Prostate gland (tissue), 2 donors: ENCODE measurements around the gene KDELR1. TPM values are rescaled to one million over a fixed set of nuclear protein-coding genes. Genes with fewer than 3 reads are reported as not detected.
A peak's percentile ranks its signal among the peaks of the same experiment; 100 is the strongest.

Experiments
- DNase-seq: peaks from one replicate; pipeline ENCODE4 v3.0.0-alpha.2; 2019; ENCODE audit warnings: low spot score
- H3K27ac ChIP-seq, 2 donors: fragments of 200-600 bp; sonication (generic); 2 replicates each; pipeline ENCODE4 v1.5.1; 2017 to 2019
- H3K27me3 ChIP-seq: fragments of 200-600 bp; sonication (generic); replicated peaks from 2 replicates; pipeline ENCODE4 v1.5.1; 2019; ENCODE audit not compliant: insufficient read depth
- H3K36me3 ChIP-seq, 2 donors: fragments of 200-600 bp; sonication (generic); 1 replicate in 1 of 2; 2 replicates in 1 of 2; pipeline versions ENCODE4 v1.5.1 to v1.8.1; 2017 to 2019
- H3K4me1 ChIP-seq: fragments of 200-600 bp; sonication (generic); replicated peaks from 2 replicates; pipeline ENCODE4 v1.5.1; 2019
- H3K4me3 ChIP-seq, 2 donors: fragments of 200-600 bp; sonication (generic); 2 replicates each; pipeline ENCODE4 v1.5.1; 2017 to 2019
- H3K9me3 ChIP-seq: fragments of 200-600 bp; sonication (generic); 2 replicates; pipeline ENCODE4 v1.5.1; 2017
- POLR2A ChIP-seq: fragments of 450-650 bp; IDR thresholded peaks from one replicate; pipeline ENCODE4 v1.6.1; 2016; ENCODE audit warnings: antibody characterized with exemption, mild to moderate bottlenecking
- POLR2AphosphoS5 ChIP-seq: sonication (generic); formaldehyde crosslinking; IDR thresholded peaks from one replicate; pipeline ENCODE4 v1.6.1; 2017; ENCODE audit warnings: antibody characterized with exemption
- WGBS: methylation state at CpG from one replicate; pipeline ENCODE4 v1.1.5; 2018; 5-methylcytosine and 5-hydroxymethylcytosine counted together
- intact Hi-C: fragments of 100-400 bp; cut with DNase I; formaldehyde crosslinking; loops from one replicate; pipeline ENCODE4 v1.14.2; 2022
- total RNA-seq, 2 donors: library from RNA; depleted of rRNA; stranded (reverse); fragments of >200 nt; gene quantifications; one replicate each; pipeline ENCODE4 v1.1.0, GENCODE V29; 2016
- TF ChIP-seq, protein P1 (sequence below), 4 experiments: fragments of 200-600 bp in 2 of 4; fragments of 450-650 bp in 2 of 4; sonication (generic) in 2 of 4; IDR thresholded peaks; 1 replicate in 3 of 4; 2 replicates in 1 of 4; pipeline ENCODE4 v1.5.1; 2016 to 2019; ENCODE audit warnings: antibody characterized with exemption in 4 of 4, mild to moderate bottlenecking in 2 of 4, moderate library complexity in 2 of 4

KDELR1 gene
- total RNA-seq: 100 to 1,000 TPM; 153 to 179 TPM

DNA sequence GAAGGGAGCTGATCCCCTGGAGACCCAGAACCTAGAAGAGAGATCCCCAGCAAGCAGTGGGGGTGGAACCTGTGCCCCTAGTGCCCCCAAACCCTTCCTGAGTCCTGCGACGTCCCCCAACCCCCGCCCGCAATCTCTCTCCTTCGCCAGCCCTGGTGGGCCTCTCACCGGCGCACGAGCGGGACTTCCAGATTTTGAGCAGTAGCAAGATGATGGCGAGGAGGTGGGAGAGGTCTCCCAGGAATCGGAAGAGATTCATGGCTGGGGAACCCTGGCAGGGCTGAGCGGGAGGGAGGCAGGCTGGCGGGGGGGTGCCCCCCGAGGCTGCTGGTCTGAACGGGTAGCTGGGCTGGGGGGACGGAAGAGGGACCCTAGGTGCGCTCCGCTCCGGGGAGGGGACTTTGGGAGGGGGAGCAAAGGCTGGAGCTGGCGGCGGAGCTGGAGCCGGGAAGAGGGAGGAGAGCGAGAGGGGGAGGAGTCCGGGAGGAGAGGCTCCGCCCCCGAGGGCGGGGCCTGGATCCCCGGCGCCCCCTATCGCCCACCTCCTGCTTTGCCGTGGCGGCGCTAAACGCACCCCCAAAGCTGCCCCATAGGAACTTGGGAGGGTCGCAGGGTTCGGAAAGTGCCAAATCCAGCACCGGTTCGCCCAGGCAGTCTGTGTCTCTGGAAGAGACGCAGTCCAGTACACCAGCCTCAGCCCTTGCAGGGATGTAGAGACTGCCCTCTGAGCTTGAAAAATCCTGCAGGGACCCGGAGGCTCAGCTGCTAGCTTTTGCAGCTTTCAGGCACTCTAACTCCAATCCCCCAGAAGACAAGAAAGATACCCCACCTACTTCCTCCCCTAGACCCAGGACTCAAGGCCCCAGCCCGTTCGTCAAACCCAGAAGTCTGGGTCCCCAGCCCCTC lies at the start of gene KDELR1:
KDELR1 (minus strand) TSS at position 452 of the 906 bp plus-strand sequence; CDS start at position 259, 193 bp downstream.
- intact Hi-C loops: loop anchor here (2.0 kb wide), 1 partner anchor 71 kb away; a partner anchor contains a TSS
- Histone ChIP-seq H3K27ac (peak within 1 kb of the TSS; percentile 87 to 91), H3K4me1 (no peaks in the 10 kb centered on the region), H3K9me3 (no peaks in the 10 kb centered on the region), H3K4me3 (peak within 1 kb of the TSS; percentile 81 to 89), H3K36me3 (peaks cover 0 to 3% of the 10 kb centered on the region in 2 donors), H3K27me3 (peaks cover 2% of the 10 kb centered on the region)
- peak; percentile 77 for DNase-seq
- 5% methylated on average over 41 of the region's 42 CpGs for WGBS
- TF ChIP-seq, protein P1, sequence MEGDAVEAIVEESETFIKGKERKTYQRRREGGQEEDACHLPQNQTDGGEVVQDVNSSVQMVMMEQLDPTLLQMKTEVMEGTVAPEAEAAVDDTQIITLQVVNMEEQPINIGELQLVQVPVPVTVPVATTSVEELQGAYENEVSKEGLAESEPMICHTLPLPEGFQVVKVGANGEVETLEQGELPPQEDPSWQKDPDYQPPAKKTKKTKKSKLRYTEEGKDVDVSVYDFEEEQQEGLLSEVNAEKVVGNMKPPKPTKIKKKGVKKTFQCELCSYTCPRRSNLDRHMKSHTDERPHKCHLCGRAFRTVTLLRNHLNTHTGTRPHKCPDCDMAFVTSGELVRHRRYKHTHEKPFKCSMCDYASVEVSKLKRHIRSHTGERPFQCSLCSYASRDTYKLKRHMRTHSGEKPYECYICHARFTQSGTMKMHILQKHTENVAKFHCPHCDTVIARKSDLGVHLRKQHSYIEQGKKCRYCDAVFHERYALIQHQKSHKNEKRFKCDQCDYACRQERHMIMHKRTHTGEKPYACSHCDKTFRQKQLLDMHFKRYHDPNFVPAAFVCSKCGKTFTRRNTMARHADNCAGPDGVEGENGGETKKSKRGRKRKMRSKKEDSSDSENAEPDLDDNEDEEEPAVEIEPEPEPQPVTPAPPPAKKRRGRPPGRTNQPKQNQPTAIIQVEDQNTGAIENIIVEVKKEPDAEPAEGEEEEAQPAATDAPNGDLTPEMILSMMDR (IDR thresholded peaks at IDR 0.05): peak; percentile 79 to 93 (median 86)
- TF ChIP-seq POLR2A: peak; percentile 83
- peak; percentile 75 for TF ChIP-seq POLR2AphosphoS5

DNA sequence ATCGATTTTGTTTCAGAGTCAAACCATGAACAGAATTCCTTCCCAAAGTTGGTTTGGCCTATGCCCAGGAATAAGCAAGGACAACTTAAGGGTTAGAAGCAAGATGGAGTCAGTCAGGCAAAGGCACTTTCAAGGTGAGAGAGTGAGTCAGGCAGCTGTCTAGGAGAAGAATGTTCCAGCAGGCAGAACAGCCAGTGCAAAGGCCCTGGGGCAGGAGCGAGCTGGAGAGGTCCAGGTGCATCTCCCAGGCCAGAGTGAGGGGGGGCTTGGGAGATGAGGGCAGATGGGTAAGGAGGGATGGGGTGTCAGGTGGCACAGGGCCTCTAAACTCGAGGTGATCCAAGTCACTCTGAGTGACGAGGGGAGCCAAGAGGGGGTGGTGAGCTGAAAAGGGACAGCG lies 45.2 kb upstream of the KDELR1 start:
- H3K4me1 ChIP-seq: no peaks in the 10 kb centered on the region
- 91% methylated on average over 5 of the region's 5 CpGs for WGBS
- no peaks in the 10 kb centered on the region for H3K36me3 ChIP-seq
- no peaks in the 10 kb centered on the region for H3K9me3 ChIP-seq
- no peak for DNase-seq
- intact Hi-C loops: no loop called here
- TF ChIP-seq, protein P1 (IDR thresholded peaks at IDR 0.05): no peak
- TF ChIP-seq POLR2A (no peak), POLR2AphosphoS5 (no peak)
- no peak overlapping the region for H3K4me3 ChIP-seq
- no peaks in the 10 kb centered on the region for H3K27me3 ChIP-seq
- no peak overlapping the region for H3K27ac ChIP-seq

DNA sequence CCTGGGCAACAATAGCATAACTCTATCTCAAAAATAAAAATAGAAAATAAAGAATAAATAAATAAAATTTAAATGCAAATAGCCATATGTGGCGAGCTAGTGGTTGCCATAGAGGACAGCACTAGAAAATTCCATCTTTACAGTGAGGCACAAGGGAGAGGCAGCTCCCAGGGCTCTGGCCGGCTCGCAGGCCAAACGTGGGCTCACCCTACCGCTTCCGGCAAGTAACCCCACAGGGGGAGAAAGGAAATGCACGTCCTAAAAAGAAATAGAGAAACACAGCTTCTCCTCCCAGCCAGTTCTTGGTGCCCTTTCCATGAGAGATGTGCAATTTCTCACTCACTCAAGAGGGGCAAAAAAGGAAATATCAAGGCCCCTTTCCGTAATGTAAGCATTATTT lies 42.0 kb upstream of the KDELR1 start:
- Histone ChIP-seq H3K4me3 (no peak overlapping the region), H3K27me3 (no peaks in the 10 kb centered on the region), H3K27ac (no peak overlapping the region), H3K9me3 (no peaks in the 10 kb centered on the region), H3K36me3 (no peaks in the 10 kb centered on the region), H3K4me1 (no peaks in the 10 kb centered on the region)
- TF ChIP-seq POLR2AphosphoS5 (no peak), POLR2A (no peak)
- TF ChIP-seq, protein P1 (IDR thresholded peaks at IDR 0.05): no peak
- no peak for DNase-seq
- 59% methylated on average over 8 of the region's 8 CpGs for WGBS
- intact Hi-C loops: no loop called here

DNA sequence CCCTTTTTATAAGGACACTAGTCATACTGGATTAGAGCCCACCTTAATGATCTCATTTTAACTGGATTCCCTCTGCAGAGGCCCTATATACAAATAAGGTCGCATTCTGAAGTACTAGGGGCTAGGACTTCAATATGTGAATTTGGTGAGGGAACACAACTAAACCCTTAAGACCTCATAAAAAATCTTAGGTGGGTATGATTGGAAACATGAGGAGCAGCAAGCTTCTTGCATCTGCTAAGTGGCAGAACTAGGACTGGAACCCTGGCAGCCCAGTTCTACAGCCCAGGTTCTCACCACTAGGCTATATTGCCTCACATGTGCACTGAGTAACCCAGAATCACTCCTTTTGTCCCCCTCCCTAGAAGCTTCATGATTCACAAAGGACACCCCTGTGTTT lies 37.3 kb upstream of the KDELR1 start:
- no peak for DNase-seq
- intact Hi-C loops: no loop called here
- TF ChIP-seq POLR2A (no peak), POLR2AphosphoS5 (no peak)
- TF ChIP-seq, protein P1 (IDR thresholded peaks at IDR 0.05): no peak
- no peaks in the 10 kb centered on the region for H3K9me3 ChIP-seq
- H3K27ac ChIP-seq: no peak overlapping the region
- H3K36me3 ChIP-seq: no peaks in the 10 kb centered on the region
- H3K27me3 ChIP-seq: no peaks in the 10 kb centered on the region
- no peaks in the 10 kb centered on the region for H3K4me1 ChIP-seq
- 88% methylated on average over 1 of the region's 1 CpG for WGBS
- no peak overlapping the region for H3K4me3 ChIP-seq
